AG09309 (cell line): ENCODE results near the gene DHRS9.

Experiments
- DNase-seq: peaks from one replicate; pipeline ENCODE4 v3.0.0-alpha.2; 2010; ENCODE audit warnings: low read depth
- H3K4me3 ChIP-seq: 2 replicates; pipeline ENCODE4 v1.5.1; 2011; ENCODE audit warnings: mild to moderate bottlenecking, low read depth, low read length, moderate library complexity; ENCODE audit not compliant: control insufficient read depth
- CTCF ChIP-seq: IDR thresholded peaks from 2 replicates; pipeline ENCODE4 v1.5.1; 2011; ENCODE audit warnings: mild to moderate bottlenecking, low read depth, low read length, inconsistent platforms; ENCODE audit not compliant: insufficient read depth, control insufficient read depth; ENCODE audit errors: missing control alignments

The DHRS9 gene

GRCh38 chr2:169110916-169111315, 41.6 kb downstream of the DHRS9 start:
- TF ChIP-seq CTCF: no peak
- no peak overlapping the region for H3K4me3 ChIP-seq
- DNase-seq: no peak

- no peak for TF ChIP-seq CTCF
- no peak for DNase-seq
- no peak overlapping the region for H3K4me3 ChIP-seq
Observed at GRCh38 chr2:169112841-169113240, 43.5 kb downstream of the DHRS9 start.

GRCh38 chr2:169114056-169114455, 44.7 kb downstream of the DHRS9 start:
- DNase-seq: no peak
- TF ChIP-seq CTCF: no peak
- no peak overlapping the region for H3K4me3 ChIP-seq

GRCh38 chr2:169116327-169116726, 47.0 kb downstream of the DHRS9 start:
- H3K4me3 ChIP-seq: no peak overlapping the region
- no peak for DNase-seq
- no peak for TF ChIP-seq CTCF

GRCh38 chr2:169116993-169117392, 47.6 kb downstream of the DHRS9 start:
- TF ChIP-seq CTCF: no peak
- H3K4me3 ChIP-seq: no peak overlapping the region
- no peak for DNase-seq

- TF ChIP-seq CTCF: no peak
- H3K4me3 ChIP-seq: no peak overlapping the region
- no peak for DNase-seq
Observed at GRCh38 chr2:169118060-169118459, 48.7 kb downstream of the DHRS9 start.

GRCh38 chr2:169119123-169119760, 49.9 kb downstream of the DHRS9 start:
- TF ChIP-seq CTCF: no peak
- DNase-seq: no peak
- no peak overlapping the region for H3K4me3 ChIP-seq
